Upper lobe of left lung (tissue), 4 donors: ENCODE measurements around the gene SPAG8.

Source experiments
- CTCF ChIP-seq, 6 experiments: fragments of 450-650 bp in 4 of 6; fragments of 200-600 bp in 2 of 6; sonication (generic) in 2 of 6; IDR thresholded peaks; one replicate each; pipeline ENCODE4 v1.5.1; 2016 to 2019; ENCODE audit warnings: antibody characterized with exemption in 6 of 6
- EP300 ChIP-seq, 4 donors: sonication (generic); formaldehyde crosslinking; IDR thresholded peaks; one replicate each; pipeline ENCODE4 v1.5.1; 2017; ENCODE audit warnings: antibody characterized with exemption in 4 of 4, control low read depth in 2 of 4
- POLR2A ChIP-seq, 4 donors: fragments of 450-650 bp; IDR thresholded peaks; one replicate each; pipeline ENCODE4 v1.5.1; 2016 to 2017; ENCODE audit warnings: antibody characterized with exemption in 4 of 4, mild to moderate bottlenecking in 2 of 4
- POLR2AphosphoS5 ChIP-seq, 2 donors: sonication (generic); formaldehyde crosslinking; IDR thresholded peaks; one replicate each; pipeline ENCODE4 v1.5.1; 2017; ENCODE audit warnings: antibody characterized with exemption in 2 of 2

DNA sequence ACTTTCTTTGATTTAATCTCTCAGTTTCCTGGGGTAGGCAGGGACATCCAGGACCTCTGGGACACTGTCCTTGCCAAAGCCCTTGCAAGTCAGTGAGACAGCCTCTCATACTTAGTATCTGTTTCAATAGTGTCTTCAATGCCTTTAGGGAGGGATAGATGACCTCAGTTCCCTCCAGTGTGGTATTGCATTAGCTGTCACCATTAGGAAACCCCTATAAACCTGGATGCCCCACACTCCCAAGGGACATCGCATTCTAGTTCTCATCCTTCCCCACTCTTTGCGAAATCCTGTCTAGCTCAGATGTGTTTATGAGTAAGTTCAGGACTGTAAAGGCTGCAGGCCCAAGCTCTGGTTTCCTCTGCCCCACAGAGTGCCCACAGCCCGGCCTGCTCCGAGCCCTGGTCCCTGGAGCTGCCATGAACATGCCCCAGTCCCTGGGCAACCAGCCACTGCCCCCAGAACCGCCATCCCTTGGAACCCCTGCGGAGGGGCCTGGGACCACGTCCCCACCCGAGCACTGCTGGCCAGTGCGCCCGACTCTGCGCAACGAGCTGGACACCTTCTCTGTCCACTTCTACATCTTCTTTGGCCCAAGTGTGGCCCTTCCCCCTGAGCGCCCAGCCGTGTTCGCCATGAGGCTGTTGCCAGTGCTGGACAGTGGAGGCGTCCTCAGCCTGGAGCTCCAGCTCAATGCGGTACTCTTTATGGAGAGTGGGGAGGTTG, 30.1 kb upstream of the SPAG8 start:
- TF ChIP-seq POLR2A (IDR thresholded peaks at IDR 0.05), result no peak
- TF ChIP-seq CTCF (IDR thresholded peaks at IDR 0.05), result no peak
- TF ChIP-seq EP300 (IDR thresholded peaks at IDR 0.05), result no peak
- TF ChIP-seq POLR2AphosphoS5 (IDR thresholded peaks at IDR 0.05), result no peak
